Measurements from ENCODE around the gene VIT.

Gene VIT

GRCh38 chr2:36792951-36793350, 96.4 kb downstream of the VIT start:
- H3K4me3 ChIP-seq (ENCODE audit: low read depth, low read length), result no peak overlapping the region
- TF ChIP-seq CTCF (IDR thresholded peaks at IDR 0.05; ENCODE audit: insufficient read depth, low read depth, low read length, missing control alignments), result no peak
- DNase-seq (ENCODE audit: low read depth), result no peak

DNA sequence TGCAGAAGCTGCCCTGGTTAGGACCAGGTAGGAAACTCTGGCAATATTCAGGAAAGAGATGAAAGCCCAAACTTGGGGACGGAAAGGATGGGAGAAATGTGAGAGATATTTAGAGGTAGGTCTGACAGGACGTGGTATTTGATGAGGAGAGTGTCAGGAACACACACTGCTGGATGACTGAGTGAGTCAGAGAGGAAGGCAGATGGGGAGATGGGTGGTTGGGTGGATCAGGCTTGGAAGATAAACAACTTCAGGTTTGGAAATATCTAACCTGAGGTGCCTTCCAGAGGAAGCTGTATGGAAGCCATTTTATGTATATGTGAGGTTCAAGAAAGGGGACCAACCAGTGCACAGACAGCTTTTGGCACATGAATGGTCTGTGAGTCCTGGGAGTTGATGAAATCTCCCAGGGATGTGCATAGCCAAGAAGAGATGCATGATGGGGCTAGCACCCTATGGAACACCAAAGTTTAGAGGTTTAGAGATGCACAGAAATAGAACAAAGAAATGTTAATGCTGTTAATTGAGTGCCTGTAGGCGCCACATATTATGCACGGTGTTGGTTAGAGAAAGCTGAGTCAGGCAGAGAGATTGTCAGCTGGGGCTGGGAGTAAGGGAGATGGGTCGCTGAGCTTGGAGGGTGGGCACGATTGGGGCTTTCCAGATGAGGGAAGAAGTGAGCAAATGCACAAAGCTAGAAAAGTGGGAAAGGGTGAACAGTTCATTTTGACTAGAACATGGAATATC, 101.0 kb downstream of the VIT start:
- TF ChIP-seq CTCF (IDR thresholded peaks at IDR 0.05; ENCODE audit: insufficient read depth, low read depth, low read length, missing control alignments), result no peak
- DNase-seq (ENCODE audit: low read depth), result no peak
- H3K4me3 ChIP-seq (ENCODE audit: low read depth, low read length), result no peak overlapping the region

DNA sequence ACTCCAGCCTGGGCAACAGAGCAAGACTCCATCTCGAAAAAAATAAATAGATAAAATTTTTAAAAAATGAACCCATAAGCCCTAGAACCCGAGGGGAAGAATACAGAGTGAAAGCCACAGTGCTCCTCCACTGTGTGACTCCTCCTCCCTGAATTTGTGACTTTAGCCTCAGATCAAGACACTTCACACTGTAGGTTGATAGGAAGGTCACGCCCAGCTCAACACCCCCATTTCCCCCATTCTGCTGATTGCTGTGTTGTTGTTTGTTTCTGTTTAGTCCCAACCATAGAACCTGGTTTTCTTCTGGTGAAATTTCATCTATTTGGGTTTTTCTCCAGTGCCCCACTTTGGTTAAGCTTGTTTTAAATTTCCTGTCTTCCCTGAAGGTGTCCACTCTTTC, 102.2 kb downstream of the VIT start:
- no peak for DNase-seq (ENCODE audit: low read depth)
- TF ChIP-seq CTCF (IDR thresholded peaks at IDR 0.05; ENCODE audit: insufficient read depth, low read depth, low read length, missing control alignments), result no peak
- H3K4me3 ChIP-seq (ENCODE audit: low read depth, low read length), result no peak overlapping the region

DNA sequence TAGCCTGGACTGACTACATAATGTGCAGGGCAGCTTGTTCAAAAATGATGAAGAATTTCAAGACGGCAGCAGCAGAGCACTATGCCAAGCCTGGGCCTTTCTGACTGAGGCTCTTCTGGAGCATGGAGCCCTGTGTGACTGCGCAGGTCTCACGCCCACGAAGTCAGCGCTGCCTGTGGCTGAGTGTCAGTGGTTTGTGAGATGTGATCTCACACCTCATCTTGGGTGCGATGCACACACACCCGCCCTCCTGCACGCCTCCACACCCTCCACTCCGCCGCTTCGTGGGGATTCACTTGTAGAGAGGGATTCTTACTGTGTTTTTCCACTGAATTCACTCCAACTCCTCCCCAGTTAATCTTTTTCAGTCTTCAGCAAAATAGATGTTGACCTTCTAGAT, 103.9 kb downstream of the VIT start:
- TF ChIP-seq CTCF (IDR thresholded peaks at IDR 0.05; ENCODE audit: insufficient read depth, low read depth, low read length, missing control alignments), result no peak
- no peak overlapping the region for H3K4me3 ChIP-seq (ENCODE audit: low read depth, low read length)
- DNase-seq (ENCODE audit: low read depth), result no peak

DNA sequence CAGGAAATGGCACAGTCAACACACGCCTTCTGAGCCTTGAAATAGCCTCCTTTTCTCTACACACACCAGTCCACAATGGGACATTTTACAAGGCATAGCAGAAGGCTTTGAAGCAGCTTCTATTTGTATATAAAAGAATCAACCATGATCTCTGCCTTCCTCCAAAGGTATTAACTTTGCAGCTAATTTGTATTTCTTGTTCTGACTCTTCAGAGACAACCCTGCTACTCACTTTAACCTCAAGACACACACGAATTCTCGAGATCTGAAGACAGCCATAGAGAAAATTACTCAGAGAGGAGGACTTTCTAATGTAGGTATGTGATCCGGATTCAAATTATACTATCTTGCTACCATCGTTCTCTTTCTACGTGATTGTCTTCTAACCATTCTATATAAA, 104.6 kb downstream of the VIT start:
- no peak overlapping the region for H3K4me3 ChIP-seq (ENCODE audit: low read depth, low read length)
- no peak for TF ChIP-seq CTCF (IDR thresholded peaks at IDR 0.05; ENCODE audit: insufficient read depth, low read depth, low read length, missing control alignments)
- DNase-seq (ENCODE audit: low read depth), result no peak

DNA sequence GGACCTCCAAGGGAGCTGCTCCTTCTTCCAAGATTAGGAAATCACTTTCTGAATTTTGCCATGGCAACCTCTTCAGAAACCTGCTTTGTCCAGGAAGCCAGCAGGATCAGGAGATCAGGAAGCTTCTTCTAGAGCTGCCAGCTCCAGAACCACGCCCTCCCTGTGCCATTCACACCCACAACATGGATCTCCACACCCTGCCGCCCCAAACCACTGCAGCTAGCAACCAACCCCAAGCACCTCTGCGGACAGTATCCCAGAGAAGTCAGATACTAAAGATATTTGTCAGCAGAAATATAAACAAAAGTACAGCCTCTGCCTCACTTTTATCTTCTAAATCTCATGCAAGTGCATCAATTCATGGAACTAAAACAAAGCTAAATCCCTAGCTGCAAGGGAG, 106.4 kb downstream of the VIT start:
- H3K4me3 ChIP-seq (ENCODE audit: low read depth, low read length), result no peak overlapping the region
- no peak for TF ChIP-seq CTCF (IDR thresholded peaks at IDR 0.05; ENCODE audit: insufficient read depth, low read depth, low read length, missing control alignments)
- no peak for DNase-seq (ENCODE audit: low read depth)

GRCh38 chr2:36805635-36806224, 109.2 kb downstream of the VIT start:
- no peak for TF ChIP-seq CTCF (IDR thresholded peaks at IDR 0.05; ENCODE audit: insufficient read depth, low read depth, low read length, missing control alignments)

More at GRCh38 chr2:36805635-36806224, 109.2 kb downstream of the VIT start:
- no peak overlapping the region for H3K4me3 ChIP-seq (ENCODE audit: low read depth, low read length)
- peak; percentile 9 for DNase-seq (ENCODE audit: low read depth)
